ENCODE data around the gene ABCC3. TPM values are rescaled to one million over a fixed set of nuclear protein-coding genes. Genes with fewer than 3 reads are reported as not detected.

ABCC3 gene
- total RNA-seq, 6 experiments from 2014 or later, result 18.4 to 23.6 (median 21.3) TPM

DNA sequence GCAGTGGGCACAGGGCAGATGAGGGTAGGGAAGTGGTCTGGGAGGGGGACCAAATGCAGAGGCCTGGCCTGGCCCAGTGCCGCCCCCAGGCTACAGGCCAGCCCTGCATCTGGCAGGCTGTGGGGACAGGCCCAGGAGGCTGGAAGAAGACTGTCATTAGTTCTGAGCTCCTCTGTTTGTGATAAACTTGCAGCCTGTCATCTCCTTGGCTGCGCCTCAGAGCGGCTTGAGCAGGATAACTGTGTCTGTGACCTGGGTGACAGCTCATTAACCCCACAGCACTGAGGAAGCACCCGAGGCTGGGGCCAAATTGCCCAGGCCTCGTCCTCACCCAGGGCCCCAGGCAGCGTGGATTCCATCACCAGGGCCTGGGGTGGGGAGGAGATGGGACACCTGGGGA, 23.9 kb downstream of the ABCC3 start:
- H3K4me1 Mint-ChIP-seq (ENCODE audit: low read depth), result peaks cover 50% of the 10 kb centered on the region
- TF ChIP-seq, protein P1, sequence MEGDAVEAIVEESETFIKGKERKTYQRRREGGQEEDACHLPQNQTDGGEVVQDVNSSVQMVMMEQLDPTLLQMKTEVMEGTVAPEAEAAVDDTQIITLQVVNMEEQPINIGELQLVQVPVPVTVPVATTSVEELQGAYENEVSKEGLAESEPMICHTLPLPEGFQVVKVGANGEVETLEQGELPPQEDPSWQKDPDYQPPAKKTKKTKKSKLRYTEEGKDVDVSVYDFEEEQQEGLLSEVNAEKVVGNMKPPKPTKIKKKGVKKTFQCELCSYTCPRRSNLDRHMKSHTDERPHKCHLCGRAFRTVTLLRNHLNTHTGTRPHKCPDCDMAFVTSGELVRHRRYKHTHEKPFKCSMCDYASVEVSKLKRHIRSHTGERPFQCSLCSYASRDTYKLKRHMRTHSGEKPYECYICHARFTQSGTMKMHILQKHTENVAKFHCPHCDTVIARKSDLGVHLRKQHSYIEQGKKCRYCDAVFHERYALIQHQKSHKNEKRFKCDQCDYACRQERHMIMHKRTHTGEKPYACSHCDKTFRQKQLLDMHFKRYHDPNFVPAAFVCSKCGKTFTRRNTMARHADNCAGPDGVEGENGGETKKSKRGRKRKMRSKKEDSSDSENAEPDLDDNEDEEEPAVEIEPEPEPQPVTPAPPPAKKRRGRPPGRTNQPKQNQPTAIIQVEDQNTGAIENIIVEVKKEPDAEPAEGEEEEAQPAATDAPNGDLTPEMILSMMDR (IDR thresholded peaks at IDR 0.05), result no peak

DNA sequence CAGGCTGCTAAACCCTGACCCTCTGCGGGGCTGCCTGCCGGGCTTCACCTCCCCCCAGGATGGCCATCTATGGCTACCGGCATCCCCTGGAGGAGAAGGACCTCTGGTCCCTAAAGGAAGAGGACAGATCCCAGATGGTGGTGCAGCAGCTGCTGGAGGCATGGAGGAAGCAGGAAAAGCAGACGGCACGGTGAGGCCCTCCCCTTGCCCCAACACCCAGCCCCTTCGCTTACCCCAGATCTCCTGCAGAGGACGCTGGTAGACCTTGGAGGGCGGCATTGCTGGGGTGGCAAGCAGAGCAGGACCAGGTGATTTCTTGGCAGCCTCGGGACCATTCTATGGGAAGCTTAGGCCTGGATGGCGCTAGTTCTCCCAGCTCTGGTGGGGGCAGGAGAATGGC, 24.5 kb downstream of the ABCC3 start:
- no peak overlapping the region for H3K4me3 Mint-ChIP-seq
- peaks cover 3% of the 10 kb centered on the region; the same call in 1 of the 2 replicates for H3K27me3 Mint-ChIP-seq (ENCODE audit: insufficient read depth)
- peaks cover 50% of the 10 kb centered on the region for H3K4me1 Mint-ChIP-seq (ENCODE audit: low read depth)
- H3K27ac Mint-ChIP-seq, result peak overlapping the region; percentile 62; the same call in 1 of the 2 replicates
- TF ChIP-seq, protein P1 (IDR thresholded peaks at IDR 0.05), result 0 out of 2 replicates have a peak, but pooled peaks have one; percentile 7
- no peak for DNase-seq
- no peaks in the 10 kb centered on the region for H3K9me3 Mint-ChIP-seq
- H3K36me3 Mint-ChIP-seq (ENCODE audit: low read depth), result peaks cover 9% of the 10 kb centered on the region; the same call in 1 of the 2 replicates

More for the DNA sequence above, 23.9 kb downstream of the ABCC3 start:
- H3K9me3 Mint-ChIP-seq, result no peaks in the 10 kb centered on the region
- H3K27ac Mint-ChIP-seq, result peak overlapping the region; percentile 62
- no peak overlapping the region for H3K4me3 Mint-ChIP-seq
- H3K27me3 Mint-ChIP-seq (ENCODE audit: insufficient read depth), result peaks cover 3% of the 10 kb centered on the region; the same call in 1 of the 2 replicates
- DNase-seq, result no peak
- peaks cover 9% of the 10 kb centered on the region; the same call in 1 of the 2 replicates for H3K36me3 Mint-ChIP-seq (ENCODE audit: low read depth)

GRCh38 chr17:50660042-50660886, 25.6 kb downstream of the ABCC3 start:
- Mint-ChIP-seq H3K4me3 (peak overlapping the region; percentile 49), H3K27me3 (ENCODE audit: insufficient read depth) (peaks cover 2% of the 10 kb centered on the region; the same call in 1 of the 2 replicates), H3K36me3 (ENCODE audit: low read depth) (peaks cover 9% of the 10 kb centered on the region; the same call in 1 of the 2 replicates), H3K27ac (peak overlapping the region; percentile 96), H3K9me3 (no peaks in the 10 kb centered on the region), H3K4me1 (ENCODE audit: low read depth) (peaks cover 50% of the 10 kb centered on the region)
- TF ChIP-seq, protein P1 (IDR thresholded peaks at IDR 0.05), result no peak
- no peak for DNase-seq

GRCh38 chr17:50660887-50661345, 26.2 kb downstream of the ABCC3 start:
- Mint-ChIP-seq H3K27ac (peak overlapping the region; percentile 96), H3K4me3 (peak overlapping the region; percentile 71)
- DNase-seq, result no peak

GRCh38 chr17:50661348-50661747, 26.7 kb downstream of the ABCC3 start:
- H3K27ac Mint-ChIP-seq, result peak overlapping the region; percentile 96
- H3K4me3 Mint-ChIP-seq, result peak overlapping the region; percentile 71

More at GRCh38 chr17:50660887-50661345, 26.2 kb downstream of the ABCC3 start:
- Mint-ChIP-seq H3K36me3 (ENCODE audit: low read depth) (peaks cover 9% of the 10 kb centered on the region; the same call in 1 of the 2 replicates), H3K4me1 (ENCODE audit: low read depth) (peaks cover 50% of the 10 kb centered on the region), H3K27me3 (ENCODE audit: insufficient read depth) (peaks cover 2% of the 10 kb centered on the region; the same call in 1 of the 2 replicates), H3K9me3 (no peaks in the 10 kb centered on the region)
- TF ChIP-seq, protein P1 (IDR thresholded peaks at IDR 0.05), result no peak

More at GRCh38 chr17:50661348-50661747, 26.7 kb downstream of the ABCC3 start:
- DNase-seq, result no peak
- H3K9me3 Mint-ChIP-seq, result no peaks in the 10 kb centered on the region
- H3K36me3 Mint-ChIP-seq (ENCODE audit: low read depth), result peaks cover 9% of the 10 kb centered on the region; the same call in 1 of the 2 replicates
- TF ChIP-seq, protein P1 (IDR thresholded peaks at IDR 0.05), result no peak
- H3K27me3 Mint-ChIP-seq (ENCODE audit: insufficient read depth), result peaks cover 2% of the 10 kb centered on the region; the same call in 1 of the 2 replicates
- H3K4me1 Mint-ChIP-seq (ENCODE audit: low read depth), result peaks cover 50% of the 10 kb centered on the region

Measured in HFFc6 (cell line).